ENCODE measurements around the gene KIRREL3. TPM values are rescaled to one million over a fixed set of nuclear protein-coding genes. Genes with fewer than 3 reads are reported as not detected.

Gene KIRREL3
- total and polyA plus RNA-seq, 3 donors from 2014 or later, result 1.0 to 1.1 (median 1.1) TPM

DNA sequence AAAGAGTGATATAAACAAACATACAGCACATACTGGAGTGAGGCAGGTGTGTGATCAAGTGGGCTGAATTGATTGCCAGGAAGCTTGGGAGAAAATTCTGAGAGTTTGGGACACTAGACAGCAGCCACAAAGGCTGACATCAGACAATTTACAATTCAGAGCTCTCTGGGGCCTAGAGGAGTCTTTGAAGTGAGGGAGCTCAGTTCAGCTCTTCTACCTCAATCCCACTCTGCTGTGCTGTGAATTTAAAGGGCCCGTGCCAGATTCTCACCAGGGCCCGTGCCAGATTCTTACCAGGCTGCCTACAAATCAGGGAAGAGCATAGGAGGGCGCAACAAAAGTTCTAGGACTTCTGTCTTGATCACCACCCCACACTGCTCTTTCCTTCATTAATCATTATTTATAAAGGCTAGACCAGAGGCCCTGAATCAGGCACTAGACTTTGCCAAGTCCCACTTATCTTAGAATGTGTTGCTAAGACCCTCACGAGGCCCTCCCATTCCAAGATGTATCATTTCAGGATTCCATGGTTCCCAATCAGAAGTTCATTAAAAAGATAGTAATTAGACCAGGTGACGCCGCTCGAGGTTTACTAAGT is 112.4 kb downstream of the KIRREL3 start:
- Histone ChIP-seq H3K27me3 (no peaks in the 10 kb centered on the region), H3K36me3 (ENCODE audit: low read depth, missing control alignments) (no peaks in the 10 kb centered on the region), H3K4me1 (no peaks in the 10 kb centered on the region), H3K9me3 (no peaks in the 10 kb centered on the region), H3K4me3 (no peak overlapping the region), H3K27ac (no peak overlapping the region)
- intact Hi-C loops (cut with DNase I; ENCODE audit: low total_unique reads), result no loop called here
- no peak for TF ChIP-seq POLR2A (IDR thresholded peaks at IDR 0.05)
- 73 to 78% methylated on average over 7 of the region's 7 CpGs for WGBS, 2 donors
- no peak for DNase-seq

DNA sequence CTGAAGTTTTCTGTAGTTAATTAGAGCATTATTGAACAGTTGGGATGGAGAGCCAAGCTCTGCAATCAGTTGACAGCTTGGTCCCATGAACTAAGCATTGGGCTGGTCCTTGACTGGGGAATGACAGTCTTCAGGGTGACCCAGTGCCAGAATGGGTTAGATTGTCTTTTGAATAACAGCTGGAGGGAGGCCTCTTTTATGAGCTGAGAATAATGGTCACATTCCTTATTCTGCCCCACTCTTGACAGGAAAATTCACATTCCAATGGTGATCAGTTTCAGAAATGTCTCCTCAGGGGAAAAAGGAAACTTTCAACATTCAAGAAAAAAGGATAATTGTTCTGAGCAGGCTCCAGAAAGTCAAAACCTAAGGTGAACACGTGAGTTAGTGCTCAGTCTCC is 113.9 kb downstream of the KIRREL3 start:
- TF ChIP-seq, protein P1, sequence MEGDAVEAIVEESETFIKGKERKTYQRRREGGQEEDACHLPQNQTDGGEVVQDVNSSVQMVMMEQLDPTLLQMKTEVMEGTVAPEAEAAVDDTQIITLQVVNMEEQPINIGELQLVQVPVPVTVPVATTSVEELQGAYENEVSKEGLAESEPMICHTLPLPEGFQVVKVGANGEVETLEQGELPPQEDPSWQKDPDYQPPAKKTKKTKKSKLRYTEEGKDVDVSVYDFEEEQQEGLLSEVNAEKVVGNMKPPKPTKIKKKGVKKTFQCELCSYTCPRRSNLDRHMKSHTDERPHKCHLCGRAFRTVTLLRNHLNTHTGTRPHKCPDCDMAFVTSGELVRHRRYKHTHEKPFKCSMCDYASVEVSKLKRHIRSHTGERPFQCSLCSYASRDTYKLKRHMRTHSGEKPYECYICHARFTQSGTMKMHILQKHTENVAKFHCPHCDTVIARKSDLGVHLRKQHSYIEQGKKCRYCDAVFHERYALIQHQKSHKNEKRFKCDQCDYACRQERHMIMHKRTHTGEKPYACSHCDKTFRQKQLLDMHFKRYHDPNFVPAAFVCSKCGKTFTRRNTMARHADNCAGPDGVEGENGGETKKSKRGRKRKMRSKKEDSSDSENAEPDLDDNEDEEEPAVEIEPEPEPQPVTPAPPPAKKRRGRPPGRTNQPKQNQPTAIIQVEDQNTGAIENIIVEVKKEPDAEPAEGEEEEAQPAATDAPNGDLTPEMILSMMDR (IDR thresholded peaks at IDR 0.05), result no peak
- no peak for TF ChIP-seq POLR2A (IDR thresholded peaks at IDR 0.05)
- WGBS, 2 donors, result 73 to 82% methylated on average over 1 of the region's 1 CpG
- Histone ChIP-seq H3K4me3 (no peak overlapping the region), H3K36me3 (ENCODE audit: low read depth, missing control alignments) (no peaks in the 10 kb centered on the region), H3K27ac (no peak overlapping the region), H3K4me1 (no peaks in the 10 kb centered on the region), H3K27me3 (no peaks in the 10 kb centered on the region), H3K9me3 (no peaks in the 10 kb centered on the region)
- intact Hi-C loops (cut with DNase I; ENCODE audit: low total_unique reads), result no loop called here
- DNase-seq, result no peak

DNA sequence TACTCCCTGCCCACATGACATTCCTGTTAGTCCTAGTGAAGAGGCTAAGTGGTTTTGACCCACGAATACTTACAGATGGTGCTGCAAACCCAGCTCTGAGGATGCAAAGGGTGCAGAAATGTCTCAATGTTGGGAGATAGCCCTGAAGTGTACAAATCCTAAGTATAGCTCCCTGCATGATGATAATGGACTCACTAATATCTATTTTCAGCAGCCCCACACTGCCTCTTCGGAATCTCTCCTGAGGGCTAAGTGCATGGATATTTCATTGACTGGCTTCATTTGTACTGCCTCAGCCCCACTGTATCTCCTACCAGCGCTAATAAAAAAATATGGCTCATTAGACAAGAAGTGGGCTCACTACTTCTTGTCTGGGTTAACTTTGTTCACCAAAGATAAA is 114.5 kb downstream of the KIRREL3 start:
- 89 to 91% methylated on average over 3 of the region's 3 CpGs for WGBS, 2 donors
- H3K4me3 ChIP-seq, result no peak overlapping the region
- H3K27me3 ChIP-seq, result no peaks in the 10 kb centered on the region
- intact Hi-C loops (cut with DNase I; ENCODE audit: low total_unique reads), result no loop called here
- H3K9me3 ChIP-seq, result no peaks in the 10 kb centered on the region
- no peaks in the 10 kb centered on the region for H3K36me3 ChIP-seq (ENCODE audit: low read depth, missing control alignments)
- no peaks in the 10 kb centered on the region for H3K4me1 ChIP-seq
- TF ChIP-seq POLR2A (IDR thresholded peaks at IDR 0.05), result no peak
- TF ChIP-seq, protein P1 (IDR thresholded peaks at IDR 0.05), result no peak
- no peak for DNase-seq
- H3K27ac ChIP-seq, result no peak overlapping the region

DNA sequence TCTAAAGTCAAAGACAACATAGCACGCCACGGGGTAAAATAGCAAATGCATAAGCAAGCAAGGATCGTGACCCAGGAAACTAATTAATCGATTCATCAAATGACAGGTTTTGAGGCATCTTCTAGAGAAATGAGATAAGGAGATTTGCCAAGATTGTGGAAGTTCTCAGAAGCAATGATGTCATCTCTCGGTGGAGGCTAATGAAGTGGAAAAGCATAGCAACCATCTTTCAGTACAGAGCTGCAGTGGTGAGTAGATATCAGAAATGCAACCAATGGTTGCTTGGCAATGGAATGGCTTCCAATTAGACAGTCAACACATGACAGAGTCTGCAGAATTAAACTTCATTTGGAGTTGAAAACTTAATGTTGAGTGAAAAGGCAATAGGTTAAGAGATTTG is 116.0 kb downstream of the KIRREL3 start:
- WGBS, 2 donors, result 69 to 70% methylated on average over 5 of the region's 5 CpGs
- intact Hi-C loops (cut with DNase I; ENCODE audit: low total_unique reads), result no loop called here
- H3K36me3 ChIP-seq (ENCODE audit: low read depth, missing control alignments), result no peaks in the 10 kb centered on the region
- H3K9me3 ChIP-seq, result no peaks in the 10 kb centered on the region
- no peak for DNase-seq
- TF ChIP-seq POLR2A (IDR thresholded peaks at IDR 0.05), result no peak
- TF ChIP-seq, protein P1 (IDR thresholded peaks at IDR 0.05), result no peak
- H3K27me3 ChIP-seq, result no peaks in the 10 kb centered on the region
- no peak overlapping the region for H3K27ac ChIP-seq
- H3K4me1 ChIP-seq, result no peaks in the 10 kb centered on the region
- no peak overlapping the region for H3K4me3 ChIP-seq

DNA sequence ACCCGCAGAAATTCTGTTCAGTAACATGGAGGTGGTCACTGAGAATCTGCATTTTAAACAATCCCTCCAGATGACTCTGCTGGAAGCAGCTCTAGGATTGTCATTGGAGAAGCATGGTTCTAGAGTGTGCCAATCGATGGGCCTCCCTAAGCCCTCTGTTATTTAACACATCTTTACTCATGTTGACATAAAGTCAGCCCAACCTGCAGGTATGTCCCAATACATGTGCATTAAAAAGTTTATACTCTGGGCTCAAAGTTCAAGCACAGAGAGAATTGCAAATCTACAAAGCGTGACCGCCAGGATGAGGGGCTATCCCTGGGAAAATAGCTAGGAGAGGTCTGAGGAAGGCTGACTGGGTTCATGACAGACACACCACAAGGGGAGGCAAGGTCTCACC is 116.4 kb downstream of the KIRREL3 start:
- intact Hi-C loops (cut with DNase I; ENCODE audit: low total_unique reads), result no loop called here
- Histone ChIP-seq H3K27me3 (no peaks in the 10 kb centered on the region), H3K9me3 (no peaks in the 10 kb centered on the region), H3K4me1 (no peaks in the 10 kb centered on the region), H3K36me3 (ENCODE audit: low read depth, missing control alignments) (no peaks in the 10 kb centered on the region), H3K27ac (no peak overlapping the region), H3K4me3 (no peak overlapping the region)
- no peak for DNase-seq
- 67 to 71% methylated on average over 4 of the region's 4 CpGs for WGBS, 2 donors
- TF ChIP-seq, protein P1 (IDR thresholded peaks at IDR 0.05), result no peak
- no peak for TF ChIP-seq POLR2A (IDR thresholded peaks at IDR 0.05)

Measured in testis (tissue), 3 donors.